Muscle of back (tissue), 13 donors: ENCODE data around the gene GBGT1. TPM values are rescaled to one million over a fixed set of nuclear protein-coding genes. Genes with fewer than 3 reads are reported as not detected.
"Not testable (repeated sequence)": the region's sequence is repeated elsewhere in the genome, so short reads cannot be mapped to it uniquely, and the experiment has no call there.

Experiments
- DNase-seq, 3 donors: peaks; one replicate each; pipeline versions ENCODE4 v3.0.0 to v3.0.0-alpha.2; 2013
- long read RNA-seq, 9 donors: transcript quantifications; one replicate each; lab custom pipeline, GENCODE V29; 2026
- polyA plus RNA-seq, 10 donors: library from polyadenylated mRNA; unstranded; fragments of 120-200 nt; gene quantifications; one replicate each; pipeline ENCODE4 v1.2.1, GENCODE V29; 2013; ENCODE audit not compliant: insufficient read length in 10 of 10

The GBGT1 gene
- polyA plus RNA-seq: 1 to 10 TPM; 2.5 to 5.9 (median 3.9) TPM
- long read RNA-seq, donor 1: 0 reads
- long read RNA-seq, donor 2: 0 reads
- long read RNA-seq, donor 3: 0 reads
- long read RNA-seq, donor 4: 0 reads
- long read RNA-seq, donor 5, partial matches to known transcripts: 0 of 2 reads
- long read RNA-seq, donor 5, other reads (novel, unspliced or antisense): 0 of 2 reads
- long read RNA-seq, donor 6, partial matches to known transcripts: 0 of 1 reads
- long read RNA-seq, donor 6, other reads (novel, unspliced or antisense): 0 of 1 reads
- long read RNA-seq, donor 7: 0 reads
- long read RNA-seq, donor 8: 0 reads
- long read RNA-seq, donor 9: 0 reads

DNA sequence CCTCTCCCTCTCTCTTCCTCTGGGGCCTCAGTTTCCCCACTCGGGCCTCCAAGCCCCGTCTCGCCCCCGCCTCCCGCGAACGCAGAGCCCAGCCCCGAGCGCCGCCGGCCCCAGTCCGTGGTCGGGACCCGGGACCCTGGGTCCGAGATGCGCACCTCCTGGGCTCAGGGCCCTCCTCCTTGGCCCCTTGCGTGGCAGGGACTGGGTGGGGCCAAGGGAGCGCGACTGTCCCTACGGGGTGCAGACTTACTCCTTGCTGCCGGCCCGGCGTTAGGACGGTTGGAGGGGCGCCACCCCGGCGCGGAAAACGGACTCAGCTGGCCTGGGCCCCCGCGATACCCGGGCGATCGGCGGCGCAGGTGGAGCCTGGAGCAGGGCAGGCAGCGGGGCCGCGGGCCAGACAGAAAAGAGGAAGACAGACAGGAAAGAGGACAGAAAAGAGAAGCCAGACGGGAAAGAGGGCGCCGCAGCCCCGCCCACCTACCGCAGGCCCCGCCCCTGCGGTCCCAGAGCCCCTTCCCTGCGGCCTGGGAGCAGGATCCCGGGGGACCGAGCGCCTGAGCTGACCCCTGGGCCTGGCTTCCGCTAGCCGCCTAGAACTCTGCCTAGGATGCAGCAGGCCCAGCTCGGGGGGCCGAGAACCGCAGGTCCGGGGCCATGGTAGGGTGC is at the start of gene GBGT1:
Gene GBGT1, minus strand, starts transcription at position 411 of the 669 bp plus-strand sequence. CDS start 1,502 bp downstream, outside the sequence.
- peak in 2 of 3 donors; percentile 14 to 69 for DNase-seq

DNA sequence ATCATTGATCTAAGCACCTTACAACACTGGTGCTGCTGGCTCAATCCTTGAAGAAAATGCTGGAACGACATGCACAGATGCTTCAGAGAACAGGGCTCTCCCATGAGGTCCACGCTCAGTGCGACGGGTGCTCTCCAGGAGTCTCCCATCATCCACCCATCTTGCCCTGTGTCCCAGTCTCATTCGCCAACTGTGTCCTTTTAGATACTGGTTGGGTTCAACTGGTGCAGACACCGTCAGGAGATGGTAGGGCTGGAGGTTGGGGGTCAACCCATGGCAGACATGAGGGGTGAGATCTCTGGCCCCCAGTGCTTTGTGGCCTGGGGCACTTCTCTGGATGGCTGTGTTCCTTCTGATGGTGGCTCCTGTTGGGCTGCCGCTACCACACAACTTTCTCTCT is 46.9 kb upstream of the GBGT1 start:
- no peak for DNase-seq

DNA sequence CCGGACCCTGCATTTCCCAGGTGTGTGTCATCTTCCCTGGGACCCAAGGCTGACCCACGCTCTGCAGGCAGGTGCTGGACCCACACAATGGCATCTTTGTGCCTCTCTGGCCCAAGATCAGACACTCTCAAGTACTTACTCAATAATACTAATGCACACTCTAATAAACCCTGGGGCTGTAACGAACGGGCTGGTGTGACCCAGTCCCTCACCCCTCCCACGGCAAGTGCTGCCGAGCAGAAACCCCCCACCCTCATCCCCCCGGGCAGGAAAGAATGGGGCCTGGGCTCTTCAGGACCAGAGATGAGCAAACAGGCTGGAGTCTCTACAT is 46.5 kb upstream of the GBGT1 start:
- no peak for DNase-seq

DNA sequence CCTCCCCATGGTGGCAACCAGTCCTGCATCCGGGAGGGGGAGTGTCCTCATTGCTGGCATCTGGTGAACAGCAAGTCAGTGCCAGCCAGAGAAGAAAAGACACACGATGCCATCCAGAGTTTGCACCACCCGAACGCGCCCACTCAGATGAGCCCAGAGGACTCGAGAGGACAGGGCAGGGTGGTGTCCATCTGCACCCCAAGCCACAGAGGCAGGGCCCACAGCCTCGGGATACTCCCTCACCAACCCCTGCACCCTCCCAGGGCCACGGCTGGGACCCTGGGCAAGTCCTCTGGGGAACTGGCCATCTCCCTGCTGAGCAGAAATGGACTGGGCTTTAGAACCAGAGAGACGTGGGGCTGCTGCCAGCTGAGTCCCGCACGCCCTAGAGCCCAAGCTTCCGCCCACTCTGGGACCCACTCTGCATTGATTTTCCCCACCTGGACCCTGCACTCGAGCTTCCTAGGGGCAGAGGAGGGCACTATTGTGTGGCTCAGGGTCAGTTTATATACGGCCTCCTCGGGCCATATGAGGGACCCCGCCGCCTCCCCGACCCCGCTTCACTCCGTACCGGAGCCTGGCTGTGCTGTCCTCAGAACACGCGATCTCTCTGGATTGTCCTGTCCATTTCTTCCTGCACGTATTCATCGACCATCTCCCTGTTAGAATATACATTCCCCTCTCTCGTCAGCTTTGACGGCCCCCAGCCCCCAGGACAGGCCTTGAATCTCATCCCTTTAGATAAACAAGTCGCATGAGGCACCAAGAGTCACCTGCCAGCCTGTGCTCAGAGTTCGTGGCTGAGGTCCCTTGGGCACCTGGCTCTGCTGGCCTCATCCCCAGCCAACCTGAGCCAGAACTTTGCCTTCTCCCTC is 45.9 kb upstream of the GBGT1 start:
- DNase-seq: not testable (repeated sequence)

DNA sequence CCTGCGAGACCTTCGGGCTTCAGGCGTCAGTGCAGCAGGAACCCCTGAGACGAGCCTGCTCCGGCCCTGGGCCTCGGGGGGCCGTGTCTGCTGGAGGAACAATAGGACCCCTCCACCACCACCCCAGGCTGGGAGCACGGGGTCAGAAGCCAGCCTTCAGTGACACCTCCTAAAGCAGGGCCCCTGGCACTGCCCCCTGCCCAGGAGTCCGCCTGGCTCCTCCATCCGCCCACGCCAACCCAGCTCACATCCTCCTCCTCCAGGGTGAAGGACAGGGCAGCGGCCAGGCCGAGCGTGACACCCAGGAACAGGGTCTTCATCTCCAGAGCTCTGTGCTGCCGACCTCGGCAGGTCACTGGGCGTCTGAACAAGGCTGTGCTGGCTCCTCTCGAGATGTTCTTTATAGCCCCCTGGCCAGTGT is 45.2 kb upstream of the GBGT1 start, which contains the start of gene OBP2B:
Gene OBP2B, minus strand, starts transcription at position 371 of the 421 bp plus-strand sequence. Its CDS starts 51 bp downstream, at position 320.
- not testable (repeated sequence) for DNase-seq

DNA sequence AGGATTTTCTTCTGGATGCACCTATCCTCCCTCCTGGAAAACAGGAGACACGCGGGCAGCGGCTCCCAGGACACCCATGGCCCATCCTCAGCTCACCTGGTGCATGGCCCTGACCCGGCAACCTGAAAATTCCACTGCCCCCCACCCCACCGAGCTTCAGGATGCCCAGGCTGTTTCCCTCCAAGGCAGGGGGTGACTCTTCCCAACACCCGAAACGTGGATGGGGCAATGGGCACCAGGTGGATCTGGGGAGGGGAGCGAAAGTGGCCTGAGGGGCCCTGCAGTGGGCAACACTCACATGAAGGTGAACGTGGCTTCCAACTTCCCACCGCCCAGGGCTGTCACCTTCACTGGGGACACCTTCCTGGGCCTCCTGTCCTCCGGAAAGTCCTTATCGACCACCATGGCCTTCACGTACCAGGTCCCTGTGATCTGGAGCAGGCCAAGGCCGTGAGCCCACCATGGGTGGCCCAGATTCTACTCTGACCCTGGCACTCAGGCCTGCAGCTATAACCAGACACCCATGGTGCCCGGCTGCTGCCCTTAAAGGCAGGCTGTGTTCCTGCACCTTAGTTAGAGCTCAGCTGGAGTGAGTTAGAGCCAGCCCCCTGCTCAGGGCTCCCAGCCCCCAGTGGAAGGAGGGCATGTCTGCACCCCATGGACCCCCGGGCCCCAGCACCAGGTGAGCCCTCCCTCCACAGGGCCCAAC is 44.6 kb upstream of the GBGT1 start:
- DNase-seq: not testable (repeated sequence)

DNA sequence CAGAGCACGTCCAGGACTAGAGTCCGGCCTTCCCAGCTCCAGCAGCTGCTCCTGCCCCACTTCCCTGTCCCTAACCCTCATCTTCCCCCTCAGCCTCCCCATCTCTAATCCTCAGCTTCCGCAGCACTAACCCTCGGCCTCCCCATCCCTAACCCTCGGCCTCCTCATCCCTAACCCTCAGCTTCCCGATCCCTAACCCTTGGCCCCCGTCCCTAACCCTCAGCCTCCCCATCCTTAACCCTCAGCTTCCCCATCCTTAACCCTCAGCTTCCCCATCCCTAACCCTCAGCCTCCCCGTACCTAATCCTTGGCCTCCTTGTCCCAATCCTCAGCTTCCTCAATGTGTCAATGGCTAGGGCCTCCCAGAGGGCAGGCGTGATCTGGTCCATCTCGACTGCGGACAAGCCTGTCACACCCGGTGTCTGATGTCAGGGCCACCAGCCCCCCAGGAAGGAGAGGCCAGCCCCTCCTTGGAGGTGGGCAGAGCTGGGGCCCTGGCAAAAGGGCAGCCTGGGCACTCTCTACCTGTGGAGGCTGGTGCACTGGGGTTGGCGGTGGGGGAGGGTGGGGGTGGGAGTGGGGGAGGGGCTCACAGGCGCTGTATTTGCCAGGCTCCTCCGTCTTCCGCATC is 43.9 kb upstream of the GBGT1 start:
- no peak for DNase-seq

DNA sequence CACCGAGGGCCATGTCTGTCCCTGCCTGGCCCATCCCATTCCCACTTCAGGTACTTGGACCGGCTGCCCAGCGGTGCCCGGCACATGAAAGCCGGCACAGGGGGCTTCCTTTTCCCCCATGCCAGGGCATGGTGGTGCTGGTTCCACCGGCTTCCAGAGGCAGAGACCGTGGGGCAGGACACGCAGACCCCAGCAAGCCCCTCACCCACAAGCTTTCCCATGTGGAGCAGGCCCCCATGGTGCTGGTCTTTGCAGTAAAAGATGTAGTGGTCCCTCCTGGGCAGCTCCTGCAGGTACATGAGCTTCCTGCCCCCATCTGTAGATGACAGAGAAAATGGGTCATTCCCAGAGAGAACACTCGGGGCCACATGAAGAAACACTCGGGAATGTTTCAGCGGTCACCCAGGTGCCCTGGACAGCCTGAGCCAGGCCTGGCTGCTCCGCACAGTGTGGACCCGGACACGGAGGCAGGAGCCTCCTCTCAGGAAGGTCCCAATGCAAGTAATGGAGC is 43.4 kb upstream of the GBGT1 start:
- no peak for DNase-seq

DNA sequence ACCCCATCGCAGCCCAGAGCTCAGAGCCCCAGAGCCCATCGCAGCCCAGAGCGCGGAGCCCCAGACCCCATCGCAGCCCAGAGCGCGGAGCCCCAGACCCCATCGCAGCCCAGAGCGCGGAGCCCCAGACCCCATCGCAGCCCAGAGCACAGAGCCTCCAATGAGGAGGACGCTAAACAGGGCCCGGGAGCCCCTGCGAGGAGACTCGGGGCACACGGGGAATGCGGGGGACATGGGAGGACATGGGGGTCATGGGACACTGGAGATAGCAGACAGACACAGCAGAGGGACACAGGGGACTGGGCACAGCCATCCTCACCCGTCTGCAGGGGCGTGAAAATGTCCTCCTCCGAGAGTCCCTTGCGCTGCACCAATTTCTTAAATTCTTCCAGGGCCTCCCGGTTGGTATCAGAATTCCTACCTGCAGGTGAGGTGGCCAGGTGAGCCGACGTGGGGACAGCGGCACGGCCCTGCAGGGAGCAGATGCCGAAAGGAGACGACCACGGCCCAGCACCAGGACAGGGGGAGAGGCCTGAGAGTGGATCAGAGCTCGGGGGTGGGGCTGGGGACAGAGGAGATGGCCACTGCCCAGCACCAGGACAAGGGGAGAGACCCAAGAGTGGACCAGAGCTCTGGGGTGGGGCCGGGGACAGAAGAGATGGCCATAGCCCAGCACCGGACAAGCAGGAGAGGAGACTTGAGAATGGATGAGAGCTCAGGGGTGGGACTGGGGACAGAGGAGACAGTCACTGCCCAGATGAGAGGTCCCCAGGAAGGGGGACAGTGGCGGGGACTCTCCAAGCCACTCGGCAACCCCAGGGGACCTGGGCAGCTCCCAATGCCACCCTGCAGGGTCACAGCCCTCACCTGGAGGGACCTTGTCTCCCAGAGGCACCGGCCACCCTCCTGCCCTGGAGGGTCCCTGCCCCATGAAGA is 42.5 kb upstream of the GBGT1 start:
- no peak for DNase-seq

DNA sequence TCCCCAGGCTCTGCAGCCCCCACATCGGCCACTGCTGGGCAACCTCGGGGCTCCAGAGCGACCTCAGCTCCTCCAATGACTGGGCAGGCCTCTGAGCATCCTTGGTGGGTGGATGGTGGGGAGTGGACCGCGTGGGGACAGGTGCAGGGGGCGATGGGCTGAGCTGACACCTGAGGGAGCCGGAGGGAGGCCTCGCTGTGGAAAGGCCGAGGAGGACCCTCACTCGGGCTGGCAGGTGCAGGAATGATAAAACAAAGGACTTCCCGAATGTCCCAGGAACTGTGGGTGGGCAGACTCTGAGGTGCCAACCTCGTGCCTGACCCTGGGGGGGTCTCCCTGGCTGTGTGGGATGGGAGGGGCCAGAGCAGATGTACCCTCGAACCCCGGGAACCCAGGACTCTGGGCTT is 41.8 kb upstream of the GBGT1 start:
- not testable (repeated sequence) for DNase-seq

DNA sequence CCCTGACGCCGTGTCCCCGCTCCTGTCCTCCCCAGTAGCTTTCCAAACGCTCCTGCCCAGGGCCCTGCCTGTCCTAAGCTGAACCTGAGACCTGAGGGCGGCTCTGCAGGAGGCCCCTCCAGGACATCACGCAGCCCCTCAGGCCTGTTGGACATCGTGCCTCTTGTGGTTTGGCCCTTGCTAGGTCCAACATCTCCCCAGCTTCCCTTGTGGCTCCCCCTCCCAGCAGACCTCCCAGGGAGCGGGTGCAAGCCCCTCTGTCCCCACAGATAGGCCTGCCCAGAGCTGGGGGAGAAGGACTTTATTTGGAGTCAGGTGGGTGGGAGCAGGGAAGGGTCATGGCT is 41.3 kb upstream of the GBGT1 start:
- DNase-seq: no peak

DNA sequence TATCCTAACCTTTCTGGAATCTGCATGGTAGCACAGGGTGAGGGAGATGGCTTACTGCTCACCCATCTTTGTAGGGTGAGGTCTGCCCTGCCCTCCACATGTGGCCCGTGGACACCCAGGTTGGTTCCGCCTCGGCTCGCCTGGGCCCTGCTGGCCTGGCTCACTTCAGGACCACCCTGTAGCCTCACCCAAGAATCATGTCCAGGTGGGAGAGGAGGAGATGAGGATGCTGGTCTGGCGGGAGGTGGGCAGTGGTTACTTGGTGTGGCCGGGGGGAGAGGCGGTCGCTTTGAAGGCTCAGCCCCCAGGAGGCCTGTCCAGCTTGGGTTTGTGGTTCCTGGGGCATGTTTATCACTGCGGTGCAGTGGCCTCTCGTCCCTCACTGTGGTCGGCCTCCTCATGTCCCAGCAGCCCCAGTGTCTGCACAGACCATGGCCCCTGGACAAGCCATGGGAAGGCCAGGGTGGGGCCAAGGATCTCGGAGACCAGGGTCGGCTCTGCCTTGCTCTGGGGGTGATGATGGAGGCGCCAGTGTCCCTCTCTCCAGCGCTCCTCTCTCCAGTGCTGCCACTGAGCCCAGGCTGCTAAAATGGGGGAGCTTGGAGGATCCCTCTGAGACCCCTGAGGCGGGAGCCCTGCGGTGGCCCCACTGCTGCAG is 40.8 kb upstream of the GBGT1 start:
- no peak for DNase-seq

DNA sequence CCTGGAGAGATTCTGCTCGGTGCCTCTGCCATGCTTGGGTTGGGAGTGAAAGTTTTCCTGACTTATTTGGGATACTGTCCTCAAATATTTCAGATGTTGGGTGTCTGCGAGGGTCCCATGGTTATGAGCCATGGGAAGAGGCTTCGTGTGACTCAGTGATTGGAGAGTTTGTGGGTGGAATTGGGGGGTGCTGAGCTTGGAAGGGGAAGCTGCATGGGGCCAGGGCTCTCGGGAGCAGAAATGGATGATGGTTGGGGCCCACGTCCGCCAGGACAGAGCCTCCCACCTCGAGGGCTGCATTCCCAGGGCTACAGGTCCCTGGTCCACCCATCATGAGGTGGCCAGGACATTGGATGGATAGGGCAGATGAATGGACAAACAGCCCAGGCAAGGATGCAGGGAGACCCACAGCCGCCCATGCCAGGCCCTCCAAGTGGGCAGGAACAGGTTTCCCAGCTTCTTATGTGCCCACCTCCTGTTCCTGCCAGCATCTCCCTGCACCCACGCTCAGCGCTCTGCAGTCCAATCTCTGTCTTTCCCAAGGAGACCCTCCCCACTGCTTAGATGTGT is 39.9 kb upstream of the GBGT1 start:
- no peak for DNase-seq

DNA sequence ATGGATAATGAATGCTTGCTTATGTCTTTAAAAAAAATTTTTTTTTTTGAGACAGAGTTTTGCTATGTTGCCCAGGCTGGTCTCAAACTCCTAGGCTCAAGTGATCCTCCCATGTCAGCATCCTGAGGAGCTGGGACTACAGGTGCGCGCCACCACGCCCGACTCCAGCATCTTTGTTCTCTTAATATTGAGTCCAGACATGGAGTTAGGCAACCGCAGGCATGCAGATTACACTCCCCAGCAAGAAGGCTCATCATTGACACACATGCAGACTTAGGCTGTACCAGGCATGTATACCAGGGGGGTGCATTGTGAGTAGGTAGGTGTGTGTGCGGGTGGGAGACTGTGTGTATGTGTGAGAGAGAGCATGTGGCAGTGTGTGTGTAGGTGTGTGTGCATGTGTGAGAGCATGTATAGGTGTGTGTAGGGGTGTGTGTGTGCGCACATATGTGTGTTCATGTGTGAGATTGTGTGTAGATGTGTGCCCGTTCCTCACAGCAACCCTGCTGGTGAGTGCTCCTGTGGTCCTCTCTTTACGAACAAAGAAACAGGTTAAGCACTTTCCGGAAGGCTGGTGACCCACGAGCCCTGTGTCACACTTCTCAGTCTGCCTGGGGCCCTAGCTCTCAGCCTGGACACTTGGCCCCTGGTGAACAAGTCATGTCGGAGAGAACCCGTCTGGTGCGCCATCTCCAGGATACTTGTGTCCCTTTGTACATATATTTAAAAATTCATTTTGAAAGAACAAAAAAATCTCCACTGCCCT is 39.2 kb upstream of the GBGT1 start:
- no peak for DNase-seq

DNA sequence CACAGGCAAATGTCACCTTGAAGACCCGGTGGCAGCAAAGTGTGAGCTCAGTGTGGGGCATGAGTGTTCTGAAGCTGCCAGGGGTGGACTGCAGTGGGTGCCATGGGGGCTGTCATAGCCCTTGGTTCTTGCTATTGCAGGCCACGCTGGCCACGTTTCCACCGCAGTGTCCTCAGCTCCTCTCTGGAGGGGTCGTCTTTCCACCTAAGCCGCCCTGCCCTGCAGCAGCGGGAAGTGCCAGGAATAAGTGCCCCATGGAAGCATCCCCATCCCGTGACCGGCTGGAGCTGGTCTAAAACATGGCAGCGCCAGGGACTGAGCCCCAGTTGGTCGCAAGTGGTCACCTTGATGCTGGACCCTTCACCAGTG is 38.4 kb upstream of the GBGT1 start:
- DNase-seq: no peak

DNA sequence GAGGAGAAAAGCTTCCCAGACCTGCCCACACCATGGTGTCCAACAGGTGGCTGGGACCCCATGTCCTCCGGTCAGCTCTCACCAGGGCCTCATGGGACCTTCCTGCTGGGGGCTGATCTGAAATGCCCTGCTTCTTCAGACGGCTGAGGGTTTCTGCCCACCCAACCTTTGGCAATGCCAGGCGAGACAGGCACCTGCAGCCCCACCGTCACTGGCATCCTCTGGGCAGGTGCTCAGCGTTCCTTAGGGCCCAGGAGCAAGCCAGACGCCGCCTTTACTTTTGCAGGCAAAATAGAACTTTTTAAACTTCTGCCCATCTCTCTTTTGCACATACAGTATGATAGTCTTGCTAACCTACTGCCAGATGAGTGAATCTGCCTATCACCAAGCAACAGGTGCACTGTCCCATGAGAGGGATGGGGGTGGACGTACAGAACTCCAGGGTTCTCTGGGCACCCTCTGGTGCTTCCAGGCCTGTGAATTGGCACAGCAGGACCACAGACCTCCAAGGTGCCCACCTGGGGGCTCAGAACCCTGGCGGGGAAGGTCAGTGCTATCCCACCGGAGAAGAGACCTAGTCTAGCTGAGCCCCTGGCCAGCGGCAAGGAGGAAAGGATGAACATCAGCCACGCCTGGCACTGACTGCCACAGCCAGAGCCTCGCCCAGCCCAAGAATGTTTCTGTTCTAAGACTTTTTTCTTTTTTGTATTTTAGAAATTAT is 37.9 kb upstream of the GBGT1 start:
- DNase-seq: no peak

DNA sequence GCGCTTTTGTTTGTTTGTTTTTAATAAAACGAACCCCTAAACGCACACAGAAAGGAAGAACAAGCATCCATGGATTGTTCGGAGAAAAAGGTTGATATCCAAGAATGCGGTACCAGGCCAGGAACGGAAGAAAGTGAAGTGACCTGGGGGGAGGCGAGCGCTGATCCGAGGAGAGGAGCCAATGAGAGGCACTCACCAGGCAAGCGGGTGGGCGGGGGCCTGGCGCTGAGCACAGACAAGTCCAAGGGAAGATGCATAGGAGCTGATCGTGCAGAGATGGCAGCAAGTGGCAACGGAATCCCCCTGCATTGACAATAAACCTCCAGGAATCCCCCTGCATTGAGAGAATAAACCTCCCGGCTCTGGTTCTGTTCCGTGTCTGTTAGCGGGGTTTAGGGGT is 36.9 kb upstream of the GBGT1 start:
- DNase-seq: no peak
